ENCODE data around the gene TBX3.

The TBX3 gene

GRCh38 chr12:114697741-114698565 lies 14.0 kb upstream of the TBX3 start:
- Histone ChIP-seq H3K9ac (ENCODE audit: low read length) (no peak overlapping the region), H3K4me1 (ENCODE audit: insufficient read depth, low read length, severe bottlenecking) (no peaks in the 10 kb centered on the region)
- TF ChIP-seq CTCF (IDR thresholded peaks at IDR 0.05; ENCODE audit: low read length): no peak

DNA sequence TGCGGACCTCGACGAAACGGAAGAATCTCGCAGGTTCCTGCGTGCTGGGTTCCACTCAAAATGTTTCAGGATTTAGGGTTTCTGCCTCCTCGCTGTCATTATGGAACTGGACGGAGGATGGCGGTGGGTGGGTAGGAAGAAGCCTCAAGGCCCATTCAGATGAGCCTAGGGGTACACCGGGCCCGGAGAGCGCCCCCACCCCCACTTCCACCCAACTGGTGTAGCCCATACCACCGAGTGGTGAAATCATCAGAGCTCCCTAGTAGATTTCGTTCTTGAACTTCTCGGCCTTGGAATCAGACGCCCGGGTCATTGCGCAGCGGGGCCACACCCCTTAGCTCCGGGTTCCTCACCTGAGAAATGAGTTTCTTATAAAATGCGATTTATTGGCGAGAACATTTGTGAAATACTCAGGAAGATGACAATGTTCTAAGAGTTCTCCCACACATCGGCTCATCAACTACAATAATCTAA lies 13.3 kb upstream of the TBX3 start:
- Histone ChIP-seq H3K9ac (ENCODE audit: low read length) (no peak overlapping the region), H3K4me2 (ENCODE audit: low read length) (no peak overlapping the region), H3K4me3 (ENCODE audit: low read depth, low read length, poor library complexity, severe bottlenecking) (no peak overlapping the region), H3F3A (ENCODE audit: insufficient read depth, low read length) (no peaks in the 10 kb centered on the region), H3K9me2 (ENCODE audit: low read depth, low read length) (no peaks in the 10 kb centered on the region), H3K4me1 (ENCODE audit: insufficient read depth, low read length, severe bottlenecking) (no peaks in the 10 kb centered on the region), H3K36me3 (ENCODE audit: insufficient read depth, low read length) (no peaks in the 10 kb centered on the region), H3K27me3 (ENCODE audit: insufficient read depth, low read length) (no peaks in the 10 kb centered on the region), H2AFZ (ENCODE audit: low read length) (no peak overlapping the region), H3K79me2 (ENCODE audit: insufficient read depth, low read length) (no peaks in the 10 kb centered on the region), H3K27ac (ENCODE audit: low read depth, low read length, poor library complexity, severe bottlenecking) (no peak overlapping the region), H4K20me1 (ENCODE audit: insufficient read depth, low read length) (no peaks in the 10 kb centered on the region), H3K9me3 (ENCODE audit: low read length) (no peaks in the 10 kb centered on the region)
- TF ChIP-seq CTCF (IDR thresholded peaks at IDR 0.05; ENCODE audit: low read length) (no peak), EZH2 (IDR thresholded peaks at IDR 0.05; ENCODE audit: borderline replicate concordance, low read length) (no peak)

More at GRCh38 chr12:114697741-114698565, 14.0 kb upstream of the TBX3 start:
- Histone ChIP-seq H3K4me3 (ENCODE audit: low read depth, low read length, poor library complexity, severe bottlenecking) (no peak overlapping the region), H3K36me3 (ENCODE audit: insufficient read depth, low read length) (no peaks in the 10 kb centered on the region), H3K27me3 (ENCODE audit: insufficient read depth, low read length) (no peaks in the 10 kb centered on the region), H3K9me3 (ENCODE audit: low read length) (no peaks in the 10 kb centered on the region), H3K27ac (ENCODE audit: low read depth, low read length, poor library complexity, severe bottlenecking) (no peak overlapping the region), H3F3A (ENCODE audit: insufficient read depth, low read length) (no peaks in the 10 kb centered on the region), H2AFZ (ENCODE audit: low read length) (no peak overlapping the region), H4K20me1 (ENCODE audit: insufficient read depth, low read length) (no peaks in the 10 kb centered on the region), H3K79me2 (ENCODE audit: insufficient read depth, low read length) (no peaks in the 10 kb centered on the region), H3K9me2 (ENCODE audit: low read depth, low read length) (no peaks in the 10 kb centered on the region), H3K4me2 (ENCODE audit: low read length) (no peak overlapping the region)

- Histone ChIP-seq H3K4me1 (ENCODE audit: insufficient read depth, low read length, severe bottlenecking) (no peaks in the 10 kb centered on the region), H3K79me2 (ENCODE audit: insufficient read depth, low read length) (no peaks in the 10 kb centered on the region), H3K27me3 (ENCODE audit: insufficient read depth, low read length) (no peaks in the 10 kb centered on the region), H2AFZ (ENCODE audit: low read length) (no peak overlapping the region), H3K36me3 (ENCODE audit: insufficient read depth, low read length) (no peaks in the 10 kb centered on the region), H3K4me3 (ENCODE audit: low read depth, low read length, poor library complexity, severe bottlenecking) (no peak overlapping the region), H4K20me1 (ENCODE audit: insufficient read depth, low read length) (no peaks in the 10 kb centered on the region), H3K9me2 (ENCODE audit: low read depth, low read length) (no peaks in the 10 kb centered on the region), H3F3A (ENCODE audit: insufficient read depth, low read length) (no peaks in the 10 kb centered on the region), H3K27ac (ENCODE audit: low read depth, low read length, poor library complexity, severe bottlenecking) (no peak overlapping the region), H3K4me2 (ENCODE audit: low read length) (no peak overlapping the region), H3K9me3 (ENCODE audit: low read length) (no peaks in the 10 kb centered on the region), H3K9ac (ENCODE audit: low read length) (no peak overlapping the region)
- TF ChIP-seq EZH2 (IDR thresholded peaks at IDR 0.05; ENCODE audit: borderline replicate concordance, low read length) (no peak), CTCF (IDR thresholded peaks at IDR 0.05; ENCODE audit: low read length) (no peak)
Observed at GRCh38 chr12:114696443-114697242, 12.7 kb upstream of the TBX3 start.
